Measurements from ENCODE around the gene EEF1G. TPM values are rescaled to one million over a fixed set of nuclear protein-coding genes. Genes with fewer than 3 reads are reported as not detected.

Gene EEF1G
- total and polyA plus RNA-seq, 9 of the 15 experiments (the other 6 are each of a cell fraction or from before 2014, with no cell fraction given): 985 to 2,349 (median 2,035) TPM

DNA sequence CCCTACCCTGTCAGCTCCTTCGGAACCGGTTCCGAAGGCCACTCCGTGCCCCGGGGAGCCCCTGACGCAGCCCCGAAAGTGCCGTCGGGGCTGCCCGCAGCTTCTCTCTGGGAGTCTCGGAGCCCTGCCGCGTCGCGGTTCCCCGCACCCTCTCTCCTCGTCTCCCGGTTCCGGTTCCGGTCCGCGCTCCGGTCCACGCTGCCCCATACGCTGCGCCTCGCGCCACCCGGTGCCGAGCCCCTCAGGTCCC is 27.4 kb upstream of the EEF1G start (continued):
- TF ChIP-seq DEAF1 (CRISPR knock-in tag; IDR thresholded peaks at IDR 0.05) (no peak), E2F6 (IDR thresholded peaks at IDR 0.05; ENCODE audit: borderline replicate concordance in 1 of 2, extremely low read depth in 1 of 2, insufficient read depth in 1 of 2, insufficient read length in 1 of 2, low read depth in 1 of 2, low read length in 1 of 2, poor library complexity in 1 of 2, severe bottlenecking in 1 of 2) (peak; percentile 52 to 53), CEBPB (tag; IDR thresholded peaks at IDR 0.05) (no peak), MGA (IDR thresholded peaks at IDR 0.05) (peak; percentile 69; the same call in 1 of the 2 replicates), ZNF282 (CRISPR knock-in tag; IDR thresholded peaks at IDR 0.05) (0 out of 2 replicates have a peak, but pooled peaks have one; percentile 6)
- TF ChIP-seq, protein P1, sequence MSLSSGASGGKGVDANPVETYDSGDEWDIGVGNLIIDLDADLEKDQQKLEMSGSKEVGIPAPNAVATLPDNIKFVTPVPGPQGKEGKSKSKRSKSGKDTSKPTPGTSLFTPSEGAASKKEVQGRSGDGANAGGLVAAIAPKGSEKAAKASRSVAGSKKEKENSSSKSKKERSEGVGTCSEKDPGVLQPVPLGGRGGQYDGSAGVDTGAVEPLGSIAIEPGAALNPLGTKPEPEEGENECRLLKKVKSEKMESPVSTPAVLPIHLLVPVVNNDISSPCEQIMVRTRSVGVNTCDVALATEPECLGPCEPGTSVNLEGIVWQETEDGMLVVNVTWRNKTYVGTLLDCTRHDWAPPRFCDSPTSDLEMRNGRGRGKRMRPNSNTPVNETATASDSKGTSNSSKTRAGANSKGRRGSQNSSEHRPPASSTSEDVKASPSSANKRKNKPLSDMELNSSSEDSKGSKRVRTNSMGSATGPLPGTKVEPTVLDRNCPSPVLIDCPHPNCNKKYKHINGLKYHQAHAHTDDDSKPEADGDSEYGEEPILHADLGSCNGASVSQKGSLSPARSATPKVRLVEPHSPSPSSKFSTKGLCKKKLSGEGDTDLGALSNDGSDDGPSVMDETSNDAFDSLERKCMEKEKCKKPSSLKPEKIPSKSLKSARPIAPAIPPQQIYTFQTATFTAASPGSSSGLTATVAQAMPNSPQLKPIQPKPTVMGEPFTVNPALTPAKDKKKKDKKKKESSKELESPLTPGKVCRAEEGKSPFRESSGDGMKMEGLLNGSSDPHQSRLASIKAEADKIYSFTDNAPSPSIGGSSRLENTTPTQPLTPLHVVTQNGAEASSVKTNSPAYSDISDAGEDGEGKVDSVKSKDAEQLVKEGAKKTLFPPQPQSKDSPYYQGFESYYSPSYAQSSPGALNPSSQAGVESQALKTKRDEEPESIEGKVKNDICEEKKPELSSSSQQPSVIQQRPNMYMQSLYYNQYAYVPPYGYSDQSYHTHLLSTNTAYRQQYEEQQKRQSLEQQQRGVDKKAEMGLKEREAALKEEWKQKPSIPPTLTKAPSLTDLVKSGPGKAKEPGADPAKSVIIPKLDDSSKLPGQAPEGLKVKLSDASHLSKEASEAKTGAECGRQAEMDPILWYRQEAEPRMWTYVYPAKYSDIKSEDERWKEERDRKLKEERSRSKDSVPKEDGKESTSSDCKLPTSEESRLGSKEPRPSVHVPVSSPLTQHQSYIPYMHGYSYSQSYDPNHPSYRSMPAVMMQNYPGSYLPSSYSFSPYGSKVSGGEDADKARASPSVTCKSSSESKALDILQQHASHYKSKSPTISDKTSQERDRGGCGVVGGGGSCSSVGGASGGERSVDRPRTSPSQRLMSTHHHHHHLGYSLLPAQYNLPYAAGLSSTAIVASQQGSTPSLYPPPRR (CRISPR knock-in tag; IDR thresholded peaks at IDR 0.05; ENCODE audit: borderline replicate concordance): no peak

Measured in K562 (cell line).